Measurements from ENCODE around the gene OSBPL3.

OSBPL3 gene

GRCh38 chr7:24911213-24911603, 68.8 kb downstream of the OSBPL3 start:
- Histone ChIP-seq H3K9me2 (replicated peaks; ENCODE audit: insufficient read depth, low read length) (no peaks in the 10 kb centered on the region), H3K36me3 (replicated peaks; ENCODE audit: insufficient read depth, low read length) (no peaks in the 10 kb centered on the region), H3K4me2 (ENCODE audit: low read depth, low read length) (no peak overlapping the region), H3K9me3 (replicated peaks; ENCODE audit: insufficient read depth, low read length) (no peaks in the 10 kb centered on the region), H3K9ac (ENCODE audit: low read length) (no peak overlapping the region), H4K20me1 (ENCODE audit: insufficient read depth, low read length) (no peaks in the 10 kb centered on the region), H3K4me3 (ENCODE audit: low read length) (no peak overlapping the region), H3F3A (ENCODE audit: insufficient read depth, low read length) (peaks cover 7% of the 10 kb centered on the region; the same call in 1 of the 2 replicates), H3K27ac (ENCODE audit: low read length) (no peak overlapping the region), H3K4me1 (ENCODE audit: low read length) (peaks cover 13% of the 10 kb centered on the region; the same call in 1 of the 2 replicates), H3K27me3 (replicated peaks; ENCODE audit: insufficient read depth, low read length) (no peaks in the 10 kb centered on the region), H3K79me2 (ENCODE audit: low read length) (peaks cover 92% of the 10 kb centered on the region), H2AFZ (ENCODE audit: low read length) (no peak overlapping the region)
- no peak for TF ChIP-seq CTCF (IDR thresholded peaks at IDR 0.05; ENCODE audit: low read length)
- no peak for TF ChIP-seq EZH2phosphoT487 (IDR thresholded peaks at IDR 0.05; ENCODE audit: low read length)
- TF ChIP-seq EZH2 (optimal IDR thresholded peaks at IDR 0.05; ENCODE audit: low read depth, low read length): no peak
- DNase-seq: no peak

GRCh38 chr7:24910551-24911212, 69.3 kb downstream of the OSBPL3 start:
- Histone ChIP-seq H3K36me3 (replicated peaks; ENCODE audit: insufficient read depth, low read length) (no peaks in the 10 kb centered on the region), H3K9ac (ENCODE audit: low read length) (no peak overlapping the region), H3K9me2 (replicated peaks; ENCODE audit: insufficient read depth, low read length) (no peaks in the 10 kb centered on the region), H3K4me1 (ENCODE audit: low read length) (peaks cover 13% of the 10 kb centered on the region; the same call in 1 of the 2 replicates), H3K27me3 (replicated peaks; ENCODE audit: insufficient read depth, low read length) (no peaks in the 10 kb centered on the region), H4K20me1 (ENCODE audit: insufficient read depth, low read length) (no peaks in the 10 kb centered on the region), H3K4me3 (ENCODE audit: low read length) (no peak overlapping the region), H3K9me3 (replicated peaks; ENCODE audit: insufficient read depth, low read length) (no peaks in the 10 kb centered on the region), H3K79me2 (ENCODE audit: low read length) (peaks cover 91% of the 10 kb centered on the region), H3K27ac (ENCODE audit: low read length) (no peak overlapping the region), H3K4me2 (ENCODE audit: low read depth, low read length) (no peak overlapping the region), H3F3A (ENCODE audit: insufficient read depth, low read length) (peaks cover 7% of the 10 kb centered on the region; the same call in 1 of the 2 replicates), H2AFZ (ENCODE audit: low read length) (no peak overlapping the region)
- no peak for DNase-seq
- no peak for TF ChIP-seq CTCF (IDR thresholded peaks at IDR 0.05; ENCODE audit: low read length)
- no peak for TF ChIP-seq EZH2phosphoT487 (IDR thresholded peaks at IDR 0.05; ENCODE audit: low read length)

GRCh38 chr7:24908727-24909126, 71.3 kb downstream of the OSBPL3 start:
- TF ChIP-seq EZH2phosphoT487 (IDR thresholded peaks at IDR 0.05; ENCODE audit: low read length) (no peak), CTCF (IDR thresholded peaks at IDR 0.05; ENCODE audit: low read length) (no peak), EZH2 (optimal IDR thresholded peaks at IDR 0.05; ENCODE audit: low read depth, low read length) (no peak)
- Histone ChIP-seq H3K27me3 (replicated peaks; ENCODE audit: insufficient read depth, low read length) (no peaks in the 10 kb centered on the region), H3K27ac (ENCODE audit: low read length) (no peak overlapping the region), H3K4me1 (ENCODE audit: low read length) (0 out of 2 replicates have a peak, but pooled peaks cover 4% of the 10 kb centered on the region), H3K9me2 (replicated peaks; ENCODE audit: insufficient read depth, low read length) (no peaks in the 10 kb centered on the region), H2AFZ (ENCODE audit: low read length) (no peak overlapping the region), H3K4me2 (ENCODE audit: low read depth, low read length) (no peak overlapping the region), H4K20me1 (ENCODE audit: insufficient read depth, low read length) (no peaks in the 10 kb centered on the region), H3K9me3 (replicated peaks; ENCODE audit: insufficient read depth, low read length) (no peaks in the 10 kb centered on the region), H3K9ac (ENCODE audit: low read length) (no peak overlapping the region), H3K79me2 (ENCODE audit: low read length) (peaks cover 89% of the 10 kb centered on the region), H3K36me3 (replicated peaks; ENCODE audit: insufficient read depth, low read length) (no peaks in the 10 kb centered on the region), H3K4me3 (ENCODE audit: low read length) (no peak overlapping the region), H3F3A (ENCODE audit: insufficient read depth, low read length) (no peaks in the 10 kb centered on the region)
- no peak for DNase-seq

Measured in MM.1S (cell line).